NCI-H82 treated with DMSO at 0.1 percent for 48 hours (cell line): ENCODE data around the gene FTCDNL1.

Source experiments
- DNase-seq: peaks from one replicate; lab custom pipeline; 2025; ENCODE audit not compliant: unreplicated experiment; lab: John Stamatoyannopoulos, UW

Gene FTCDNL1

GRCh38 chr2:199850718-199851500, at the start of gene FTCDNL1:
FTCDNL1 (minus strand) TSS chr2:199851192; CDS start chr2:199848962, 2,230 bp downstream.
- DNase-seq, result peak; percentile 67

GRCh38 chr2:199896617-199897016, 45.6 kb upstream of the FTCDNL1 start:
- no peak for DNase-seq

GRCh38 chr2:199895406-199895805, 44.4 kb upstream of the FTCDNL1 start:
- no peak for DNase-seq

GRCh38 chr2:199883474-199884212, 32.7 kb upstream of the FTCDNL1 start:
- DNase-seq, result no peak

- DNase-seq, result peak; percentile 38
Measured at GRCh38 chr2:199882667-199883066, 31.7 kb upstream of the FTCDNL1 start.

- DNase-seq, result no peak
Measured at GRCh38 chr2:199875400-199875799, 24.4 kb upstream of the FTCDNL1 start.

GRCh38 chr2:199874209-199874608, 23.2 kb upstream of the FTCDNL1 start:
- DNase-seq, result no peak

GRCh38 chr2:199870581-199870980, 19.6 kb upstream of the FTCDNL1 start:
- DNase-seq, result no peak

GRCh38 chr2:199869653-199870052, 18.7 kb upstream of the FTCDNL1 start:
- DNase-seq, result no peak

GRCh38 chr2:199869227-199869541, 18.2 kb upstream of the FTCDNL1 start:
- no peak for DNase-seq

- DNase-seq, result no peak
Measured at GRCh38 chr2:199868431-199869226, 17.6 kb upstream of the FTCDNL1 start.

GRCh38 chr2:199865905-199866304, 14.9 kb upstream of the FTCDNL1 start:
- no peak for DNase-seq

- DNase-seq, result no peak
Measured at GRCh38 chr2:199862788-199863187, 11.8 kb upstream of the FTCDNL1 start.

GRCh38 chr2:199861132-199861774, 10.3 kb upstream of the FTCDNL1 start:
- DNase-seq, result peak; percentile 21

- DNase-seq, result no peak
Measured at GRCh38 chr2:199855812-199856211, 4.8 kb upstream of the FTCDNL1 start.

- DNase-seq, result peak; percentile 95
Measured at GRCh38 chr2:199851883-199852282, 891 bp upstream of the FTCDNL1 start.

- no peak for DNase-seq
Measured at GRCh38 chr2:199851501-199851810, 464 bp upstream of the FTCDNL1 start.

GRCh38 chr2:199850218-199850717, 724 bp downstream of the FTCDNL1 start:
- DNase-seq, result no peak

- no peak for DNase-seq
Measured at GRCh38 chr2:199848389-199849130, 2.4 kb downstream of the FTCDNL1 start.

GRCh38 chr2:199847181-199847864, 3.7 kb downstream of the FTCDNL1 start:
- DNase-seq, result peak; percentile 89
